Kidney (tissue), 14 donors: Measurements from ENCODE around the gene ORC1. TPM values are rescaled to one million over a fixed set of nuclear protein-coding genes. Genes with fewer than 3 reads are reported as not detected.
A peak's percentile ranks its signal among the peaks of the same experiment; 100 is the strongest.

Source experiments
- DNase-seq, 5 donors: peaks; one replicate each; pipeline ENCODE4 v3.0.0-alpha.2; 2013 to 2020
- FAIRE-seq: peaks from 2 replicates; lab custom pipeline; 2012; peaks lifted over from hg19 to GRCh38; lab: Jason Lieb, UNC
- H3K27ac ChIP-seq, 2 donors: one replicate each; pipeline ENCODE4 v1.7.0; 2013; ENCODE audit warnings: low read depth in 2 of 2, low read length in 2 of 2, inconsistent platforms in 1 of 2
- H3K27me3 ChIP-seq: one replicate; pipeline ENCODE4 v1.7.1; 2013; ENCODE audit warnings: low read length, inconsistent platforms; ENCODE audit not compliant: control insufficient read depth, insufficient read depth
- H3K36me3 ChIP-seq, 3 donors: one replicate each; pipeline versions ENCODE4 v1.7.0 to v1.7.1; 2013; ENCODE audit warnings: low read length in 3 of 3, control low read depth in 1 of 3, inconsistent platforms in 1 of 3; ENCODE audit not compliant: insufficient read depth in 3 of 3, control insufficient read depth in 2 of 3
- H3K4me1 ChIP-seq, 3 donors: one replicate each; pipeline versions ENCODE4 v1.7.0 to v1.7.1; 2013; ENCODE audit warnings: low read length in 3 of 3, inconsistent platforms in 1 of 3, low read depth in 1 of 3; ENCODE audit not compliant: control insufficient read depth in 2 of 3, insufficient read depth in 2 of 3
- H3K4me3 ChIP-seq, 3 donors: one replicate each; pipeline versions ENCODE4 v1.7.0 to v1.8.1; 2013; ENCODE audit warnings: low read length in 3 of 3, control low read depth in 1 of 3, inconsistent platforms in 1 of 3
- H3K9ac ChIP-seq, 3 donors: one replicate each; pipeline versions ENCODE4 v1.7.0 to v1.7.1; 2013; ENCODE audit warnings: low read length in 3 of 3, control low read depth in 1 of 3, inconsistent platforms in 1 of 3
- H3K9me3 ChIP-seq, 3 donors: one replicate each; pipeline versions ENCODE4 v1.7.0 to v1.7.1; 2013; ENCODE audit warnings: low read length in 3 of 3, control low read depth in 1 of 3, inconsistent platforms in 1 of 3; ENCODE audit not compliant: control insufficient read depth in 2 of 3, insufficient read depth in 1 of 3
- CTCF ChIP-seq: IDR thresholded peaks from 3 replicates; pipeline ENCODE4 v1.5.1; 2012; ENCODE audit warnings: mild to moderate bottlenecking, moderate library complexity, borderline replicate concordance; ENCODE audit not compliant: insufficient read depth; ENCODE audit errors: extremely low read depth
- intact Hi-C: fragments of 100-400 bp; cut with DNase I; formaldehyde crosslinking; loops from one replicate; pipeline ENCODE4 v1.11.1; 2022
- polyA plus RNA-seq: library from polyadenylated mRNA; stranded (reverse); fragments of 350-450 nt; fragmentation: Illumina TruSeq; extraction: RNeasy Lipid Tissue Mini Kit (QIAGEN cat#74804); gene quantifications from one replicate; pipeline ENCODE4 v1.2.3, GENCODE V29; 2014; ENCODE audit warnings: low read depth, low replicate concordance; ENCODE audit not compliant: insufficient read depth
- total RNA-seq: library from RNA; stranded (reverse); fragmentation: NEBNext Ultra II Directional; extraction: Animal tissue kit (Norgen Biotek cat#: 25700); gene quantifications from one replicate; pipeline ENCODE4 v1.2.1, GENCODE V29; 2021
- donor health status: control.
- donor health status: control.
- donor health status: control.
- donor health status: control.
- donor health status: control.
- donor health status: DM: yes; HTN: yes; CAD: no.
- donor health status: Normal renal cell carcinoma (clear cell type).

The ORC1 gene
- total and polyA plus RNA-seq, 2 donors from 2014 or later, result 0.37 to 0.50 TPM

- no peaks in the 10 kb centered on the region for H3K4me1 ChIP-seq
- FAIRE-seq, result no peak
- TF ChIP-seq CTCF, result no peak
- no peak overlapping the region for H3K9ac ChIP-seq
- no peak overlapping the region for H3K27ac ChIP-seq
- H3K36me3 ChIP-seq, result peaks cover 8 to 50% (median 38%) of the 10 kb centered on the region in 3 donors
- no peak for DNase-seq
- no peaks in the 10 kb centered on the region for H3K9me3 ChIP-seq
- no peaks in the 10 kb centered on the region for H3K27me3 ChIP-seq
- no peak overlapping the region for H3K4me3 ChIP-seq
- intact Hi-C loops, result no loop called here
These were observed 51.5 kb downstream of the ORC1 start for GRCh38 chr1:52352690-52353089.

DNA sequence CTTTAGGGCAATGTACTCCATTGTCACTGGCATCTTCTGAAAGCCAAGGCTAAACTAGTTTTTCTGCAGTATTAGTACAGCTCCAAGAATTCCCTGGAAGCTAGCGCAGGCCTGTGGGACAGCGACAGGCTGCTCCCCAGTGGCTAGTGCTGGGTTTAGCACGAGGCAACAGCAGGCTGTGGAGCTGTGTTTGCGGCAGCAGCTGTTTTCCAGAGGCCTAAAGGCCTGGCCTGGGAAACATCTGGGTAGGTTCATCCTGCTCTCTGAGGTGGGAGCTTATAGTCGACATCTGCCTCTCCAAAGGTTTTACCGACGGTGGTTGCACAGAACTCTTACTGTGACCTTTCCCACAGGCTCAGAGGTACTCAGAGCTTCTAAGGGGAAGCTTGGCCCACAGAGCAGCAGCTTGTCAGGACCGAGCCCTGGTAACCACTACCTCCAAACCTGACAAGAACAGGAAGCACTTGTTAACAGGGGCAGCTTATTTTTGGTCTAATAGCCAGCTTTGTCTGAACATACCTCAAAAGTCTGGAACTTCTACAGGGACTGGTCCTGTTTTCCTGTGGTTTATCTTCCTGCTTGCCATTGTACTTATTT is 55.4 kb downstream of the ORC1 start:
- H3K9me3 ChIP-seq, result no peaks in the 10 kb centered on the region
- no peaks in the 10 kb centered on the region for H3K27me3 ChIP-seq
- no peak for TF ChIP-seq CTCF
- H3K4me1 ChIP-seq, result no peaks in the 10 kb centered on the region
- H3K9ac ChIP-seq, result no peak overlapping the region
- no peak for FAIRE-seq
- no peak overlapping the region for H3K27ac ChIP-seq
- peak in 3 of 5 donors; percentile 34 to 48 (median 45) for DNase-seq
- H3K36me3 ChIP-seq, result peaks cover 0 to 23% (median 9%) of the 10 kb centered on the region in 3 donors
- no peak overlapping the region for H3K4me3 ChIP-seq
- intact Hi-C loops, result no loop called here

GRCh38 chr1:52346653-52347052 is 57.6 kb downstream of the ORC1 start:
- no peak for TF ChIP-seq CTCF
- Histone ChIP-seq H3K27ac (no peak overlapping the region), H3K36me3 (peaks cover 0 to 12% (median 6%) of the 10 kb centered on the region in 3 donors), H3K9me3 (no peaks in the 10 kb centered on the region), H3K9ac (no peak overlapping the region), H3K4me3 (no peak overlapping the region), H3K4me1 (no peaks in the 10 kb centered on the region), H3K27me3 (no peaks in the 10 kb centered on the region)
- FAIRE-seq (no peak), DNase-seq (no peak)
- intact Hi-C loops, result no loop called here

DNA sequence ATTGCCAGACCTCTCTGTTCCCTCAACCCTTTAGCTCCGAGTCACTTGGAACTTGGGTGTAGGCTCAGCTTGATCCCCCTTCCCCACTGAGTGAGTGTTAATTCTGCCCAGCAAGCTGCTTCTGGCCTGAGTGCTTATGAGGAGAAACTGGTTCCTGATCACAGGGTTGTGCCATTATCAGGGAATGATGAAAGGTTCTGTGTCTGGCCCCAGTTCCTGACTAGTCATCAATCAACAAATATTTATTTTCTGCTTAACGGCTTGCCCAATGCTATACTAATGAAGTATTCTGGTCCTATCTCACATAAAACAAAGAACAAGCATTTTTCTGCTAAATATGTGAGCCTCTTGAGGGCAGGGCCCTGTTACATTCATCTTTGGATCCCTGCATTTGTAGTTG is 59.0 kb downstream of the ORC1 start:
- Histone ChIP-seq H3K4me1 (no peaks in the 10 kb centered on the region), H3K27me3 (no peaks in the 10 kb centered on the region), H3K4me3 (no peak overlapping the region), H3K27ac (no peak overlapping the region), H3K36me3 (peaks cover 0 to 12% (median 7%) of the 10 kb centered on the region in 3 donors), H3K9ac (no peak overlapping the region), H3K9me3 (no peaks in the 10 kb centered on the region)
- no peak for FAIRE-seq
- no peak for TF ChIP-seq CTCF
- intact Hi-C loops, result no loop called here
- DNase-seq, result no peak
